Heart left ventricle (tissue), 16 donors: Measurements from ENCODE around the gene ITGA7. TPM values are rescaled to one million over a fixed set of nuclear protein-coding genes. Genes with fewer than 3 reads are reported as not detected.

Experiments
- ATAC-seq, 4 donors: fragments of 200-7000 bp; cut with Tn5 transposase; one replicate each; pipeline ENCODE4 v1.9.1; 2020 to 2022; ENCODE audit warnings: moderate library complexity in 4 of 4, mild to moderate bottlenecking in 3 of 4, moderate number of reproducible peaks in 1 of 4
- DNase-seq, 5 donors: peaks; one replicate each; pipeline ENCODE4 v3.0.0-alpha.2; 2020
- H3K27ac ChIP-seq, 12 donors: fragments of 200-600 bp; sonication (generic) in 4 of 12; one replicate each; pipeline versions ENCODE4 v1.5.0 to v1.8.0; 2016 to 2022; ENCODE audit warnings: mild to moderate bottlenecking in 2 of 12
- H3K27me3 ChIP-seq, 9 donors: fragments of 200-600 bp; sonication (generic) in 2 of 9; one replicate each; pipeline versions ENCODE4 v1.5.1 to v1.8.0; 2016 to 2022; ENCODE audit warnings: mild to moderate bottlenecking in 3 of 9
- H3K36me3 ChIP-seq, 9 donors: fragments of 200-600 bp; sonication (generic) in 2 of 9; one replicate each; pipeline versions ENCODE4 v1.5.0 to v1.8.0; 2018 to 2022; ENCODE audit warnings: mild to moderate bottlenecking in 2 of 9
- H3K4me1 ChIP-seq, 12 donors: fragments of 200-600 bp; sonication (generic) in 4 of 12; one replicate each; pipeline versions ENCODE4 v1.5.0 to v1.8.0; 2016 to 2022; ENCODE audit warnings: mild to moderate bottlenecking in 3 of 12
- H3K4me3 ChIP-seq, 12 donors: fragments of 200-600 bp; sonication (generic) in 4 of 12; one replicate each; pipeline versions ENCODE4 v1.5.0 to v1.8.0; 2017 to 2022; ENCODE audit warnings: mild to moderate bottlenecking in 9 of 12, moderate library complexity in 4 of 12
- H3K9me3 ChIP-seq, 12 donors: fragments of 200-600 bp; sonication (generic) in 4 of 12; one replicate each; pipeline versions ENCODE4 v1.5.0 to v1.8.0; 2016 to 2022; ENCODE audit warnings: mild to moderate bottlenecking in 1 of 12
- POLR2A ChIP-seq, 2 donors: fragments of 450-650 bp; IDR thresholded peaks; one replicate each; pipeline ENCODE4 v1.6.1; 2017; ENCODE audit warnings: antibody characterized with exemption in 2 of 2, mild to moderate bottlenecking in 2 of 2, moderate library complexity in 2 of 2
- WGBS, 4 donors: extraction: QIAGEN DNeasy Blood & Tissue Kit in 2 of 4; methylation state at CpG; one replicate each; pipeline versions ENCODE4 v1.1.5 to v1.1.7; 2013 to 2018; 5-methylcytosine and 5-hydroxymethylcytosine counted together
- intact Hi-C, 10 donors: fragments of 100-400 bp; cut with DNase I; formaldehyde crosslinking; loops; one replicate each; pipeline versions ENCODE4 v1.11.1 to v1.14.2; 2022
- polyA plus RNA-seq, 2 donors: library from polyadenylated mRNA; stranded (reverse); fragments of 200-250 nt; gene quantifications; one replicate each; pipeline ENCODE4 v1.2.3, GENCODE V29; 2013
- total RNA-seq, 9 donors: library from RNA; depleted of rRNA in 2 of 9; stranded (reverse); fragments of >200 nt in 2 of 9; fragmentation: NEBNext Ultra II Directional in 3 of 9; extraction: Animal tissue kit (Norgen Biotek cat#: 25700) in 3 of 9; gene quantifications; one replicate each; pipeline versions ENCODE4 v1.1.0 to v1.2.4, GENCODE V29; 2016 to 2023
- TF ChIP-seq, protein P1 (sequence below), 12 donors: fragments of 200-600 bp; sonication (generic) in 4 of 12; IDR thresholded peaks; one replicate each; pipeline versions ENCODE4 v1.5.0 to v1.8.0; 2018 to 2022; ENCODE audit warnings: antibody characterized with exemption in 12 of 12, mild to moderate bottlenecking in 5 of 12
- donor health status: ischemic (EF 13 %, LVEDD 7.1; RV severe dilation, severe dysfunction).
- donor health status: healthy with polysubstance abuse.
- donor health status: DM: no; HTN: yes; CAD: no.
- donor health status: DM: no; HTN: no; CAD: no.
- donor health status: ischemic (EF 25% LVEDD 6.9; RV normal size, moderate dysfunction).
- donor health status: ischemic (EF 25% LVEDD 5.7; RV mildly dilated, moderate dysfunction).
- donor health status: healthy.
- donor health status: DM: yes; HTN: yes; CAD: no.
- donor health status: ischemic (EF 35%, LVEDD 5.7; RV mildly dilated, moderate dysfunction).
- donor health status: nonischemic (EF 11% LVEDD 7.7; RV severe dilation, severe dysfunction).
- donor health status: DM: yes; HTN: yes; CAD: no.
- donor health status: PGD.
- donor health status: ischemic (EF 29% LVEDD 5.4; RV normal size, mild dysfunction).
- donor health status: nonischemic (EF 23%, LVEDD 6.1; RV moderate dilation, normal function).

Gene ITGA7
- total and polyA plus RNA-seq, 11 donors = 173 to 1,007 (median 573) TPM

DNA sequence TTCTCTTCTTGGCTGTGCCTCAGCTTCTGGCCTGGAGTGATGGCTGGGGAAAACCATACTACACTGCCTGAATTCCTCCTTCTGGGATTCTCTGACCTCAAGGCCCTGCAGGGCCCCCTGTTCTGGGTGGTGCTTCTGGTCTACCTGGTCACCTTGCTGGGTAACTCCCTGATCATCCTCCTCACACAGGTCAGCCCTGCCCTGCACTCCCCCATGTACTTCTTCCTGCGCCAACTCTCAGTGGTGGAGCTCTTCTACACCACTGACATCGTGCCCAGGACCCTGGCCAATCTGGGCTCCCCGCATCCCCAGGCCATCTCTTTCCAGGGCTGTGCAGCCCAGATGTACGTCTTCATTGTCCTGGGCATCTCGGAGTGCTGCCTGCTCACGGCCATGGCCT is 70.9 kb downstream of the ITGA7 start, which contains the start of gene OR10P1:
TSS of gene OR10P1 (plus strand) at position 40 of the 400 bp plus-strand sequence. CDS start at position 40, 0 bp downstream.
- DNase-seq = no peak
- H3K9me3 ChIP-seq = no peaks in the 10 kb centered on the region
- no peak within 1 kb of the TSS for H3K4me3 ChIP-seq
- H3K4me1 ChIP-seq = peaks cover 0 to 12% (median under 1%) of the 10 kb centered on the region in 12 donors
- WGBS, 4 donors = 73 to 95% (median 87%) methylated on average over 6 of the region's 6 CpGs
- H3K36me3 ChIP-seq = no peaks in the 10 kb centered on the region
- intact Hi-C loops = no loop called here
- peak within 1 kb of the TSS in 11 of 12 donors; percentile 13 to 73 (median 27) for H3K27ac ChIP-seq
- H3K27me3 ChIP-seq = no peaks in the 10 kb centered on the region
- peak in 1 of 4 donors; percentile 4 for ATAC-seq
- TF ChIP-seq POLR2A (IDR thresholded peaks at IDR 0.05) = no peak
- TF ChIP-seq, protein P1, sequence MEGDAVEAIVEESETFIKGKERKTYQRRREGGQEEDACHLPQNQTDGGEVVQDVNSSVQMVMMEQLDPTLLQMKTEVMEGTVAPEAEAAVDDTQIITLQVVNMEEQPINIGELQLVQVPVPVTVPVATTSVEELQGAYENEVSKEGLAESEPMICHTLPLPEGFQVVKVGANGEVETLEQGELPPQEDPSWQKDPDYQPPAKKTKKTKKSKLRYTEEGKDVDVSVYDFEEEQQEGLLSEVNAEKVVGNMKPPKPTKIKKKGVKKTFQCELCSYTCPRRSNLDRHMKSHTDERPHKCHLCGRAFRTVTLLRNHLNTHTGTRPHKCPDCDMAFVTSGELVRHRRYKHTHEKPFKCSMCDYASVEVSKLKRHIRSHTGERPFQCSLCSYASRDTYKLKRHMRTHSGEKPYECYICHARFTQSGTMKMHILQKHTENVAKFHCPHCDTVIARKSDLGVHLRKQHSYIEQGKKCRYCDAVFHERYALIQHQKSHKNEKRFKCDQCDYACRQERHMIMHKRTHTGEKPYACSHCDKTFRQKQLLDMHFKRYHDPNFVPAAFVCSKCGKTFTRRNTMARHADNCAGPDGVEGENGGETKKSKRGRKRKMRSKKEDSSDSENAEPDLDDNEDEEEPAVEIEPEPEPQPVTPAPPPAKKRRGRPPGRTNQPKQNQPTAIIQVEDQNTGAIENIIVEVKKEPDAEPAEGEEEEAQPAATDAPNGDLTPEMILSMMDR (IDR thresholded peaks at IDR 0.05) = no peak

DNA sequence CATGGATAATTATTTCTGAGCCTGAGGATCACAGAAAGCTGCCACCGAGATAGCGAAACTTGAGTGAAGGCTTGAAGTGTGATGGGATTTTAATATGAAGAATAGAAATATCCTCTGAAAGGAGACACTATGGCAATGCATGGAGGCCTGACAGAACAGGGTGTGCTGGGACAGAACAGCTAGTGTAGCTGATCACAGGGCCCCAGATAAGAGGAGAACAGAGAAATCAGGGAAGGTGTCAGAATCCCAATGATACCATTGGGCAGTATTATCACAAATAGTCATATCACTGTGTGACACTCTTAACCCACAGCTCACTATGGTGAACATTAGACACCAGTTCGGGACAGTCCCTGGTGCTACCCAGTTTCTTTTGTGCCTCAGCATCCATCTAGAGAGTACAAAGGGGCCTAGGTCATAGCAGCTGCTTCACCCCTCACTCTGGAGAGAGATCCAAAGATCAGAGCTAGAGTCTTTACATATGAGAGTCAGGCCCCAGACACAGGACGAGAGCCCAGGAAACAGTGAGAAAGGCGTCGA is 71.5 kb downstream of the ITGA7 start:
- no peak overlapping the region for H3K4me3 ChIP-seq
- TF ChIP-seq POLR2A (IDR thresholded peaks at IDR 0.05) = no peak
- TF ChIP-seq, protein P1 (IDR thresholded peaks at IDR 0.05) = no peak
- H3K9me3 ChIP-seq = no peaks in the 10 kb centered on the region
- peak overlapping the region in 11 of 12 donors; percentile 13 to 73 (median 27) for H3K27ac ChIP-seq
- DNase-seq (no peak), ATAC-seq (peak; percentile 75 to 94 (median 83))
- H3K4me1 ChIP-seq = peaks cover 0 to 18% (median 2%) of the 10 kb centered on the region in 12 donors
- no peaks in the 10 kb centered on the region for H3K27me3 ChIP-seq
- intact Hi-C loops = no loop called here
- 60 to 76% (median 65%) methylated on average over 6 of the region's 6 CpGs for WGBS, 4 donors
- no peaks in the 10 kb centered on the region for H3K36me3 ChIP-seq

Other genes starting within 250 kb of the ITGA7 start
- not detected for gene OR6C70, start 237.8 kb downstream of the ITGA7 start, total RNA-seq
- gene OR6C70, start 237.8 kb downstream of the ITGA7 start, polyA plus RNA-seq = not detected
- not detected for gene OR6C68, start 215.5 kb downstream of the ITGA7 start, total RNA-seq
- not detected for gene OR6C68, start 215.5 kb downstream of the ITGA7 start, polyA plus RNA-seq
- not detected for gene OR6C4, start 158.3 kb downstream of the ITGA7 start, total RNA-seq
- not detected for gene OR6C4, start 158.3 kb downstream of the ITGA7 start, polyA plus RNA-seq
- not detected for gene OR2AP1, start 135.4 kb downstream of the ITGA7 start, total RNA-seq
- gene OR2AP1, start 135.4 kb downstream of the ITGA7 start, polyA plus RNA-seq = not detected
- gene OR10P1, start 71.0 kb downstream of the ITGA7 start, total RNA-seq = not detected
- not detected for gene OR10P1, start 71.0 kb downstream of the ITGA7 start, polyA plus RNA-seq
- gene BLOC1S1, start 8.1 kb upstream of the ITGA7 start, total RNA-seq = 100 to 1,000 TPM in 5 of 9 donors, 10 to 100 TPM in 4; 71.3 to 173 (median 131) TPM
- gene BLOC1S1, start 8.1 kb upstream of the ITGA7 start, polyA plus RNA-seq = 100 to 1,000 TPM; 187 to 314 TPM
- 10 to 100 TPM in 8 of 9 donors, 1 to 10 TPM in 1; 5.9 to 20.5 (median 16.2) TPM for gene RDH5, start 12.5 kb upstream of the ITGA7 start, total RNA-seq
- 10 to 100 TPM; 25.8 to 42.4 TPM for gene RDH5, start 12.5 kb upstream of the ITGA7 start, polyA plus RNA-seq
- gene CD63, start 21.1 kb upstream of the ITGA7 start, total RNA-seq = 1,000 to 10,000 TPM in 3 of 9 donors, 100 to 1,000 TPM in 6; 475 to 1,670 (median 767) TPM
- 1,000 to 10,000 TPM; 1,034 to 2,790 TPM for gene CD63, start 21.1 kb upstream of the ITGA7 start, polyA plus RNA-seq
- gene GDF11, start 35.2 kb upstream of the ITGA7 start, total RNA-seq = 10 to 100 TPM in 7 of 9 donors, 1 to 10 TPM in 2; 7.8 to 18.2 (median 12.4) TPM
- 10 to 100 TPM in 1 of 2 donors, 1 to 10 TPM in 1; 6.9 to 15.7 TPM for gene GDF11, start 35.2 kb upstream of the ITGA7 start, polyA plus RNA-seq
- gene SARNP, start 109.8 kb upstream of the ITGA7 start, total RNA-seq = 10 to 100 TPM; 47.2 to 69.3 (median 54.0) TPM
- 100 to 1,000 TPM; 118 to 138 TPM for gene SARNP, start 109.8 kb upstream of the ITGA7 start, polyA plus RNA-seq
- 10 to 100 TPM in 8 of 9 donors, 1 to 10 TPM in 1; 9.6 to 42.3 (median 22.2) TPM for gene ORMDL2, start 110.1 kb upstream of the ITGA7 start, total RNA-seq
- gene ORMDL2, start 110.1 kb upstream of the ITGA7 start, polyA plus RNA-seq = 10 to 100 TPM; 31.4 to 61.9 TPM
- 10 to 100 TPM; 13.9 to 41.7 (median 19.8) TPM for gene DNAJC14, start 121.7 kb upstream of the ITGA7 start, total RNA-seq
- 10 to 100 TPM in 1 of 2 donors, 1 to 10 TPM in 1; 9.4 to 31.7 TPM for gene DNAJC14, start 121.7 kb upstream of the ITGA7 start, polyA plus RNA-seq
- 10 to 100 TPM in 1 of 9 donors, 1 to 10 TPM in 7, under 1 TPM in 1; 0.48 to 16.1 (median 2.8) TPM for gene MMP19, start 135.0 kb upstream of the ITGA7 start, total RNA-seq
- 1 to 10 TPM; 1.5 to 4.7 TPM for gene MMP19, start 135.0 kb upstream of the ITGA7 start, polyA plus RNA-seq
- 10 to 100 TPM; 12.0 to 22.3 (median 13.7) TPM for gene PYM1, start 220.0 kb upstream of the ITGA7 start, total RNA-seq
- 10 to 100 TPM; 19.8 to 33.6 TPM for gene PYM1, start 220.0 kb upstream of the ITGA7 start, polyA plus RNA-seq
- 10 to 100 TPM in 4 of 9 donors, 1 to 10 TPM in 5; 5.3 to 27.8 (median 9.6) TPM for gene DGKA, start 223.3 kb upstream of the ITGA7 start, total RNA-seq
- 1 to 10 TPM; 7.6 to 7.8 TPM for gene DGKA, start 223.3 kb upstream of the ITGA7 start, polyA plus RNA-seq